Right lung (tissue), 5 donors: ENCODE results near the gene FAM131A. TPM values are rescaled to one million over a fixed set of nuclear protein-coding genes. Genes with fewer than 3 reads are reported as not detected.

Experiments used
- DNase-seq, 2 donors: peaks; one replicate each; pipeline ENCODE4 v3.0.0-alpha.2; 2013
- polyA plus RNA-seq, 5 donors: library from polyadenylated mRNA; unstranded; fragments of 120-200 nt; gene quantifications; one replicate each; pipeline versions ENCODE4 v1.2.1 to v1.2.3, GENCODE V29; 2013; ENCODE audit warnings: inconsistent platforms in 1 of 5, low replicate concordance in 1 of 5; ENCODE audit not compliant: insufficient read length in 5 of 5, insufficient read depth in 1 of 5

Gene FAM131A
- polyA plus RNA-seq, 5 donors, result 10.0 to 17.4 (median 15.7) TPM

- no peak for DNase-seq
These were observed 52.0 kb downstream of the FAM131A start for GRCh38 chr3:184389384-184389783.

GRCh38 chr3:184389935-184390528 lies 52.6 kb downstream of the FAM131A start:
- DNase-seq, result no peak

- DNase-seq, result no peak
These were observed 53.9 kb downstream of the FAM131A start for GRCh38 chr3:184391266-184391665.

- no peak for DNase-seq
These were observed 57.9 kb downstream of the FAM131A start for GRCh38 chr3:184395320-184395660.

Other genes starting within 250 kb of the FAM131A start
- gene HTR3E, start 240.5 kb upstream of the FAM131A start, polyA plus RNA-seq, result not detected
- 10 to 100 TPM; 54.5 to 61.9 (median 56.8) TPM for gene EIF2B5, start 202.2 kb upstream of the FAM131A start, polyA plus RNA-seq
- gene DVL3, start 182.2 kb upstream of the FAM131A start, polyA plus RNA-seq, result 100 to 1,000 TPM in 2 of 5 donors, 10 to 100 TPM in 3; 69.5 to 103 (median 96.1) TPM
- 100 to 1,000 TPM; 318 to 368 (median 328) TPM for gene AP2M1, start 162.7 kb upstream of the FAM131A start, polyA plus RNA-seq
- 10 to 100 TPM; 52.0 to 70.3 (median 63.0) TPM for gene ABCF3, start 151.4 kb upstream of the FAM131A start, polyA plus RNA-seq
- 1 to 10 TPM in 4 of 5 donors, under 1 TPM in 1; 0.95 to 2.2 (median 1.6) TPM for gene VWA5B2, start 108.0 kb upstream of the FAM131A start, polyA plus RNA-seq
- gene ALG3, start 88.6 kb upstream of the FAM131A start, polyA plus RNA-seq, result 10 to 100 TPM; 23.0 to 37.6 (median 25.5) TPM
- 1 to 10 TPM; 1.8 to 4.0 (median 2.5) TPM for gene EEF1AKMT4, start 87.9 kb upstream of the FAM131A start, polyA plus RNA-seq
- gene CAMK2N2, start 76.0 kb upstream of the FAM131A start, polyA plus RNA-seq, result under 1 TPM; 0.13 to 0.29 (median 0.16) TPM
- gene ECE2, start 61.6 kb upstream of the FAM131A start, polyA plus RNA-seq, result under 1 TPM in 1 of 5 donors, not detected in 4; 0.13 TPM
- 100 to 1,000 TPM; 183 to 213 (median 205) TPM for gene PSMD2, start 38.4 kb upstream of the FAM131A start, polyA plus RNA-seq
- gene EIF4G1, start 23.0 kb upstream of the FAM131A start, polyA plus RNA-seq, result 100 to 1,000 TPM; 141 to 216 (median 161) TPM
- gene CLCN2, start 24.0 kb downstream of the FAM131A start, polyA plus RNA-seq, result 10 to 100 TPM in 2 of 5 donors, 1 to 10 TPM in 3; 8.6 to 12.5 (median 9.8) TPM
- 10 to 100 TPM; 80.2 to 98.2 (median 89.6) TPM for gene POLR2H, start 24.1 kb downstream of the FAM131A start, polyA plus RNA-seq
- 1 to 10 TPM; 1.1 to 2.4 (median 1.7) TPM for gene THPO, start 40.6 kb downstream of the FAM131A start, polyA plus RNA-seq
- 10 to 100 TPM; 11.6 to 15.4 (median 15.0) TPM for gene CHRD, start 42.5 kb downstream of the FAM131A start, polyA plus RNA-seq
- 10 to 100 TPM; 17.7 to 35.0 (median 25.2) TPM for gene EPHB3, start 224.2 kb downstream of the FAM131A start, polyA plus RNA-seq